OCI-LY7 (cell line): Measurements from ENCODE around the gene INTS13. TPM values are rescaled to one million over a fixed set of nuclear protein-coding genes. Genes with fewer than 3 reads are reported as not detected.

Experiments
- BruUV-seq: library from RNA; stranded (reverse); fragments of 400-500 nt; replicated peaks from 2 replicates; lab custom pipeline; 2021; lab: Mats Ljungman, UMichigan
- CTCF ChIA-PET: fragments of 300-600 bp; sonication (Branson Sonifier 250); formaldehyde crosslinking; loops from one replicate; lab custom pipeline; 2022; ENCODE audit warnings: antibody characterized with exemption; ENCODE audit not compliant: unreplicated experiment; lab: Charles Lee
- POLR2A ChIA-PET: fragments of 300-600 bp; sonication (Branson Sonifier 250); formaldehyde crosslinking; loops from one replicate; lab custom pipeline; 2022; ENCODE audit warnings: antibody characterized with exemption; lab: Charles Lee
- DNase-seq: peaks from one replicate; pipeline ENCODE4 v3.0.0-alpha.2; 2015; ENCODE audit warnings: low spot score
- H2AFZ ChIP-seq: fragments of 200-600 bp; sonication (generic), shearing (Covaris generic); 2 replicates; pipeline ENCODE4 v1.6.1; 2014; ENCODE audit warnings: mild to moderate bottlenecking, antibody characterized with exemption, low read length, moderate library complexity
- H3K27ac ChIP-seq: fragments of 200-600 bp; sonication (generic); 2 replicates; pipeline ENCODE4 v1.5.1; 2014; ENCODE audit warnings: mixed run types, low read depth, mild to moderate bottlenecking, moderate library complexity, low read length, inconsistent platforms; ENCODE audit not compliant: poor library complexity, severe bottlenecking
- H3K36me3 ChIP-seq: fragments of 200-600 bp; sonication (generic); 2 replicates; pipeline ENCODE4 v1.6.1; 2014; ENCODE audit warnings: mild to moderate bottlenecking, antibody characterized with exemption, low read length, moderate library complexity, mixed read lengths; ENCODE audit not compliant: insufficient read depth
- H3K4me1 ChIP-seq: fragments of 200-600 bp; sonication (generic); 2 replicates; pipeline ENCODE4 v1.5.1; 2014; ENCODE audit warnings: mild to moderate bottlenecking, low read length; ENCODE audit not compliant: insufficient read depth, poor library complexity, severe bottlenecking
- H3K4me2 ChIP-seq: fragments of 200-600 bp; sonication (generic); 2 replicates; pipeline ENCODE4 v1.6.1; 2014; ENCODE audit warnings: mild to moderate bottlenecking, low read length
- H3K4me3 ChIP-seq: fragments of 200-600 bp; sonication (generic); 2 replicates; pipeline ENCODE4 v1.5.1; 2014; ENCODE audit warnings: mild to moderate bottlenecking, low read depth, low read length; ENCODE audit not compliant: poor library complexity, severe bottlenecking
- H3K79me2 ChIP-seq: fragments of 200-600 bp; sonication (generic); 2 replicates; pipeline ENCODE4 v1.6.1; 2016; ENCODE audit warnings: low read depth, mild to moderate bottlenecking, low read length, moderate library complexity, mixed read lengths; ENCODE audit not compliant: insufficient read depth
- H3K9me2 ChIP-seq: fragments of 200-600 bp; sonication (generic); 2 replicates; pipeline ENCODE4 v1.6.1; 2016; ENCODE audit warnings: mild to moderate bottlenecking, low read length, mixed read lengths; ENCODE audit not compliant: insufficient read depth
- H3K9me3 ChIP-seq: fragments of 200-600 bp; sonication (generic); 2 replicates; pipeline ENCODE4 v1.6.1; 2014; ENCODE audit warnings: mild to moderate bottlenecking, mixed run types, low read length, mixed read lengths
- H4K20me1 ChIP-seq: fragments of 200-600 bp; sonication (generic); 2 replicates; pipeline ENCODE4 v1.6.1; 2014; ENCODE audit warnings: mild to moderate bottlenecking, antibody characterized with exemption, low read length, moderate library complexity, mixed read lengths; ENCODE audit not compliant: insufficient read depth
- CTCF ChIP-seq: fragments of 200-600 bp; sonication (generic); conservative IDR thresholded peaks from 2 replicates; pipeline ENCODE4 v1.5.1; 2014; ENCODE audit warnings: mild to moderate bottlenecking, antibody characterized with exemption, low read length, moderate library complexity, mixed read lengths
- EZH2phosphoT487 ChIP-seq: fragments of 200-600 bp; sonication (generic); IDR thresholded peaks from 2 replicates; pipeline ENCODE4 v1.6.1; 2018; ENCODE audit warnings: low read depth, borderline replicate concordance, mild to moderate bottlenecking, mixed run types, antibody characterized with exemption, low read length, moderate library complexity, mixed read lengths
- intact Hi-C: fragments of 100-400 bp; cut with micrococcal nuclease; formaldehyde crosslinking; loops from one replicate; pipeline ENCODE4 v1.10.0; 2022; ENCODE audit not compliant: unreplicated experiment
- total RNA-seq, 2 experiments: library from RNA; depleted of rRNA in 1 of 2; stranded (reverse); fragments of >200 nt in 1 of 2; shearing (Covaris generic) in 1 of 2; gene quantifications; 2 replicates each; pipeline ENCODE4 v1.2.3, GENCODE V29; 2014 to 2022

The INTS13 gene
- total RNA-seq, 2 experiments from 2014 or later: 34.2 to 39.1 TPM

- no peaks in the 10 kb centered on the region for H3K4me1 ChIP-seq
- H3K27ac ChIP-seq: no peak overlapping the region
- no peak overlapping the region for H3K4me2 ChIP-seq
- peaks cover 74% of the 10 kb centered on the region for H3K36me3 ChIP-seq
- CTCF ChIA-PET: no interaction called here
- DNase-seq: no peak
- POLR2A ChIA-PET: interaction anchor here (1.2 kb wide), 1 partner anchor 11 kb away, joined by 3 read pairs; no protein-coding TSS in a partner anchor
- BruUV-seq: no TSS peak
- no peak overlapping the region for H3K4me3 ChIP-seq
- no peak for TF ChIP-seq EZH2phosphoT487
- no peak for TF ChIP-seq CTCF
- H2AFZ ChIP-seq: no peak overlapping the region
- H3K9me3 ChIP-seq: no peaks in the 10 kb centered on the region
- H4K20me1 ChIP-seq: no peaks in the 10 kb centered on the region
- H3K79me2 ChIP-seq: no peaks in the 10 kb centered on the region
- intact Hi-C loops: no loop called here
- H3K9me2 ChIP-seq: no peaks in the 10 kb centered on the region
Observed at GRCh38 chr12:26979733-26980132, 42.0 kb upstream of the INTS13 start.

GRCh38 chr12:26978801-26979200 lies 41.0 kb upstream of the INTS13 start:
- CTCF ChIA-PET: interaction anchor here (1.4 kb wide), 1 partner anchor 16 kb away, joined by 3 read pairs; no protein-coding TSS in a partner anchor
- POLR2A ChIA-PET: interaction anchor here (0.6 to 1.2 kb wide), 4 partner anchors 10 to 513 kb away, joined by 3 read pairs; no protein-coding TSS in a partner anchor
- TF ChIP-seq CTCF: no peak
- TF ChIP-seq EZH2phosphoT487: no peak

GRCh38 chr12:26976687-26977086 lies 38.9 kb upstream of the INTS13 start:
- BruUV-seq: no TSS peak
- no peak for TF ChIP-seq EZH2phosphoT487
- TF ChIP-seq CTCF: no peak
- intact Hi-C loops: no loop called here

More at GRCh38 chr12:26978801-26979200, 41.0 kb upstream of the INTS13 start:
- Histone ChIP-seq H3K4me1 (no peaks in the 10 kb centered on the region), H2AFZ (no peak overlapping the region), H3K27ac (no peak overlapping the region), H3K36me3 (peaks cover 81% of the 10 kb centered on the region), H4K20me1 (no peaks in the 10 kb centered on the region), H3K4me2 (no peak overlapping the region), H3K79me2 (no peaks in the 10 kb centered on the region), H3K9me2 (no peaks in the 10 kb centered on the region), H3K4me3 (no peak overlapping the region), H3K9me3 (no peaks in the 10 kb centered on the region)
- no peak for DNase-seq
- BruUV-seq: no TSS peak
- intact Hi-C loops: no loop called here

More at GRCh38 chr12:26976687-26977086, 38.9 kb upstream of the INTS13 start:
- Histone ChIP-seq H4K20me1 (no peaks in the 10 kb centered on the region), H3K9me2 (no peaks in the 10 kb centered on the region), H3K4me1 (peaks cover 5% of the 10 kb centered on the region), H3K9me3 (no peaks in the 10 kb centered on the region), H2AFZ (no peak overlapping the region), H3K4me2 (no peak overlapping the region), H3K79me2 (no peaks in the 10 kb centered on the region), H3K36me3 (peaks cover 83% of the 10 kb centered on the region), H3K27ac (no peak overlapping the region), H3K4me3 (no peak overlapping the region)
- no peak for DNase-seq
- POLR2A ChIA-PET: interaction anchor here (0.5 to 2.1 kb wide), 5 partner anchors 13 to 69 kb away, joined by 3 to 7 read pairs (median 3); no protein-coding TSS in a partner anchor
- CTCF ChIA-PET: no interaction called here
